Smooth muscle cell of bladder (primary cell): Measurements from ENCODE around the gene NHLH1. TPM values are rescaled to one million over a fixed set of nuclear protein-coding genes. Genes with fewer than 3 reads are reported as not detected.

ENCODE experiments used
- total RNA-seq: library from RNA; depleted of rRNA; stranded (reverse); fragments of >200 nt; gene quantifications from 2 replicates; pipeline ENCODE4 v1.2.3, GENCODE V29; 2014

NHLH1 gene
- total RNA-seq = under 0.01 TPM in 1 of 2 replicates, not detected in the other

DNA sequence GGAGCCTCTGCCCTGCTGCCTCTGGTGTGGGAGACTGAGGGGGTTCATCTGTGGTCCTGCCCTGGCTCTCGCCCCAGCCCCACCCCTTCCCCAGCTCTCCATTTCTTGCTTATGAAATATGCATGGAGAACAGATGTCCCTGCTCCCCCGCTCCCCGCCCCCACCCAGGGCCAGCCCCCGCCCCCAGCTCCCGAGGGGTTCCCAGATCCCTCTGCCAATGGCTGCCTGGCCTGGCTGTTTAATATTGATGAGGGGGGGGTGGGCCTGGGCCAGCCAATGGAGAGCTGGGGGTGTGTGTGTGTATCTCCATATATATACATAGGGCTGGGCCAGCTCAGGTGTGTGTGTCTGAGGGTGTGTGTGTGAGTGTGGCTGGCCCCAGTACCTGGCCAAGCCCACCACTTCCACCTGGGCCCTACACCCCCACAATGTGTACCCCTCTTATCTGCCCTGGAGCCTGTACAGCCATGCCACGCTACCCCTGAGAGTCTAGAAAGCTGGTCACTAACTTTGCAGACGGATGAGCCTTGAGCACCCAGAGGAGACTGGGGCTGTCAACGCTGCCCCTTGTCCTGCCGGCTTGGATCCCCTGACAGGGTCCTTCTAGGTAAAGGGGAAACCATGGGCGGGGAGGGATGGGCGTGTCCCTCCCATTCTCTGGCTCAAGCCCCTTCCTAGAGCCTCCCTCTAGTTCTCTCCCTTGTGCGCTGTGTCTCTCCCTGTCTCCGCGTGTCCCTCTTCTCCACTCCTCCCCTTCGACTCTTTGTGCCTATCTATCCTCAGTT lies at the start of gene NHLH1:
TSS of gene NHLH1 (plus strand) at position 341 of the 785 bp plus-strand sequence. CDS start 3,661 bp downstream, outside the sequence.

DNA sequence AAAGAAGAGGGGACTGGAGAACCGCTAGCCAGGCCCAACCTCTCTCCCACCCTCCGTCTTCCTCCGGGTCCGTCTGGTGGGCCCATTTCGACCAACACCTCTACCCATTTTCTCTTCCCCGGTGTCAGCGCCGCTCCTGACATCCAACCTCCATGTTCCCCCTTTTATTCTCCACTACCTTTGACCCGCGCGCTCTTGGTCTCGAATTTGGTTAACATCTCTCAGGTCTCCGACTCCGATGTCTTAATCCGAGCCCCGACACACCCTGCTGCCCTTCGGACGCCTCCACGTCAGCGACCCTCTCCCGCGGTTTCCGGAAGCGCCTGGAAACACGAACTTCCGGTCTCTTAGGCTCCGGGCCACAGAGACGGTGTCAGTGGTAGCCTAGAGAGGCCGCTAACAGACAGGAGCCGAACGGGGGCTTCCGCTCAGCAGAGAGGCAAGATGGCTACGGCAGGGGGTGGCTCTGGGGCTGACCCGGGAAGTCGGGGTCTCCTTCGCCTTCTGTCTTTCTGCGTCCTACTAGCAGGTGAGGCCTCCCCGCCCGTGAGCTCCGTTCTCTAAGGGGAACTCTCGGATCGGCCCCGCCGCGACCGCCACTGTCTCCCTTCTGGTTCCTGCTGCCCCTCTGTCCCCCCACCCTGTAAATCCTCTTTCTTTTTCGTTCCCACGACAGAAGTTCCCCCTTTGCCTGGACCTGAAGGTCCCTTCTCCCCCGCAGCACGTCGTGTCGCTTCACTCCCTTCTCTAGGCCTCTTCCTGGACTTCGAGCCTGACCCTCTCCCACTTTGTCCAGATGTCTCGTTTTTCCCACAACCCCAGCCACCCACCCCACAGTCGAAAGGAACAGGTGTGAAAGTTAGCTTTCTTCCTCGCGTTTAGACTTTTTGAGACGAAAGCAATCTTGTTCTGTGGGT lies 23.7 kb upstream of the NHLH1 start, which contains the start of the genes COPA and NCSTN:
TSS of gene COPA (minus strand) at position 298 of the 917 bp plus-strand sequence. CDS start at position 218, 80 bp downstream.
TSS of gene NCSTN (plus strand) at position 431 of the 917 bp plus-strand sequence. CDS start at position 445, 14 bp downstream.

DNA sequence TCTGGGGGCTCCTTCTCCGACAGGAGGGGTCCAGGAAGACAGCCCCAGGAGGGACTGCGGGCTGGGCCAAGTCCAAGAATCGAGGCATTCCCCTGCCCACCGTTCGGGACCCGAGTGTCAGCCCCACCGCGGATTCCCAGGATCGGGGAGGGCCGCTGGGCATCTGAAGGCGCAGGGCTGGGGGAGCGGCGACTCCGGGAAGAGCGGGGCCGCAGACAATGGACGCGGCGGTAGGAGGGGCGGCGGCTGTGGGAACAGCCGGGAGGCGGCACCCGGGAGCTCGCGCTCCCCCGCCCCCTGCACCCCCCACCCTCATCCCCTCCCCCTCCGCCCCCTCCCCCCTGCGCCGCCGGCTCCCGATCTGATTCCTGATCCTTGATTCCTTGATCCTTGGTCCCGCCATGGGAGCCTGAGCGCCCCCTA lies 33.4 kb downstream of the NHLH1 start, which contains the start of gene VANGL2:
TSS of gene VANGL2 (plus strand) at position 342 of the 423 bp plus-strand sequence. CDS start 15,274 bp downstream, outside the sequence.

Other genes starting within 250 kb of the NHLH1 start
- gene ATP1A4, start 215.5 kb upstream of the NHLH1 start, total RNA-seq = not detected in 2 replicates
- not detected in 2 replicates for gene CASQ1, start 176.5 kb upstream of the NHLH1 start, total RNA-seq
- gene PEA15, start 161.7 kb upstream of the NHLH1 start, total RNA-seq = 43.0 and 51.7 TPM in 2 replicates
- 76.7 and 89.7 TPM in 2 replicates for gene DCAF8, start 104.5 kb upstream of the NHLH1 start, total RNA-seq
- gene PEX19, start 81.9 kb upstream of the NHLH1 start, total RNA-seq = 46.0 and 47.5 TPM in 2 replicates
- 361 and 396 TPM in 2 replicates for gene COPA, start 23.8 kb upstream of the NHLH1 start, total RNA-seq
- gene NCSTN, start 23.7 kb upstream of the NHLH1 start, total RNA-seq = 83.9 and 89.6 TPM in 2 replicates
- not detected in 2 replicates for gene VANGL2, start 33.5 kb downstream of the NHLH1 start, total RNA-seq
- not detected in 2 replicates for gene SLAMF6, start 156.2 kb downstream of the NHLH1 start, total RNA-seq
- not detected in 2 replicates for gene CD84, start 212.4 kb downstream of the NHLH1 start, total RNA-seq